ENCODE measurements around the gene KCNJ4.

- TF ChIP-seq ZFP41 (tag by site-specific recombination; IDR thresholded peaks at IDR 0.05; ENCODE audit: borderline replicate concordance), result no peak
- TF ChIP-seq CTCF (tag by site-specific recombination; IDR thresholded peaks at IDR 0.05), result no peak
- TF ChIP-seq ZNF518A (tag by site-specific recombination; conservative IDR thresholded peaks at IDR 0.05; ENCODE audit: low read depth), result no peak
- TF ChIP-seq ATF2 (tag by site-specific recombination; IDR thresholded peaks at IDR 0.05; ENCODE audit: low read depth), result no peak
- no peak for TF ChIP-seq ZNF768 (tag by site-specific recombination; IDR thresholded peaks at IDR 0.05)
- TF ChIP-seq REST (tag by site-specific recombination; IDR thresholded peaks at IDR 0.05), result no peak
- TF ChIP-seq ZNF530 (tag by site-specific recombination; IDR thresholded peaks at IDR 0.05; ENCODE audit: low read depth), result no peak
- TF ChIP-seq ZNF600 (tag by site-specific recombination; IDR thresholded peaks at IDR 0.05), result no peak
- no peak for TF ChIP-seq ZNF26 (tag by site-specific recombination; IDR thresholded peaks at IDR 0.05)
These were observed 11.1 kb downstream of the KCNJ4 start for GRCh38 chr22:38443628-38444521.
